CD4-positive, alpha-beta T cell treated with Interleukin-2 at 100 ng/mL for 4 hours (primary cell): ENCODE data around the gene SORT1.
"Not testable (repeated sequence)": the region's sequence is repeated elsewhere in the genome, so short reads cannot be mapped to it uniquely, and the experiment has no call there.

Experiments
- DNase-seq: peaks from one replicate; pipeline ENCODE4 v3.0.0-alpha.2; 2020; ENCODE audit warnings: low spot score

Gene SORT1

DNA sequence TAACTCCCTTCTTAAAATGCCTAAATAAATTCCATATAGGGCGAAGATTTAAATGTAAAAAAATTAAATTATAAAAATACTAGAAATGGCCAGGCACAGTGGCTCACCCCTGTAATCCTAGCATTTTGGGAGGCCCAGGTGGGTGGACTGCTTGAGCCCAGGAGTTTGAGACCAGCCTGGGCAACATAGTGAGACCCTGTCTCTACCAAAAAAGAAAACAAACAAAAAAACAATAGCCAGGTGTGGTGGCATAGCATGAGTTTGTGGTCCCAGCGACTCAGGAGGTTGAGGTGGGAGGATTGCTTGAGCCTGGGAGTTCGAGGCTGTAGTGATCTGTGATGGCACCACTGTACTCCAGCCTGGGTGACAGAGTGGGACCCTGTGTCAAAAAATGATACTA is 17.8 kb downstream of the SORT1 start:
- DNase-seq, result no peak

DNA sequence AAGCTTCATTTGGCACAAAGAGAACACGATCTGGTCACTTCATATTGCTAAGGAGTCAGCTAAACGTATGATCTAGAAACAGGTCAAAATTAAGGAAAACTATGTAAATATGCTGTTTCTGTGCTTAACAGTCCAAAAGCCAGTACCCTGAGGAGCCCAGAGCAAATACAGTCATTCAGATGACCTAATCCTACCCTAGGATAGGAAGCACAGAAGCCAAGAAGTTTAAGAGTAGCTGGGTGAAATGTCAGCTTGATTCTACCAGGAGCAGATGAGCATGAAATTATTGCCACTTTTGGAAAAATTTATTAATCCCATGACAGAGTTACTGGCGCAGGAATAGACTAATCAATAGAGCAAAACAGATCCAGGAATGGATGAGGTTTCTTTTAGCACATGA is 18.3 kb downstream of the SORT1 start:
- no peak for DNase-seq

DNA sequence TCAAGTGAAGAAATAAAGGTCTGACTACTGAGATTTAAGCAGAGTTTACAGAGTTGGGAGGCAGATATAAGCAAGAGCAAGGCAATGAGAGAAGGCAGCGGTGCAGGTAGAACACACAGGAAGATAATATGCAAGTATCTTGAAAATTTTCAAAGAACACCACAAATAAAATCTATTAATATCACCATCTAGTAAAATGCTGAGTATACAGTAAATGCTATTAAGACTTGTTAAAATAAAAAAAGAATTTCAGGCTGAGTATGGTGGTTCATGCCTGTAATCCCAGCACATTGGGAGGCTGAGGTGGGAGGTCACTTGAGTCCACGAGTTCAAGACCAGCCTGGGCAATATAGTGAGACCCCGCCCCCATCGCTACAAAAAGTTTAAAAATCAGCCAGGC is 20.0 kb downstream of the SORT1 start:
- no peak for DNase-seq

DNA sequence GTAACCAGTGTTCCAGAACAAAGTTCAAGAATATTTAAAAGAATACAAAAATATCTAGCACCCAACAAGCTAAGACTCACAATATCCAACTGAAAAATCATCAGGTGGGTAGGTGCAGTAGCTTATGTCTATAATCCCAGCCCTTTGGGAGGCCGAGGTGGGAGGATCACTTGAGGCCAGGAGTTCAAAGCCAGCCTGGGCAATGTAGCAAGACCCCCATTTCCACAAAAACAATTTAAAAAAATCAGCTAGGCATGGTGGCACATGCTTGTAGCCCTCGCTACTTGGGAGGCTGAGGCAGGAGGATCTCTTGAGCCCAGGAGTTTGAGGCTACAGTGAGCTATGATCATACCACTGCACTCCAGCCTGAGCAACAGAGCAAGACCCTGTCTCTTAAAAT is 24.0 kb downstream of the SORT1 start:
- DNase-seq, result not testable (repeated sequence)

DNA sequence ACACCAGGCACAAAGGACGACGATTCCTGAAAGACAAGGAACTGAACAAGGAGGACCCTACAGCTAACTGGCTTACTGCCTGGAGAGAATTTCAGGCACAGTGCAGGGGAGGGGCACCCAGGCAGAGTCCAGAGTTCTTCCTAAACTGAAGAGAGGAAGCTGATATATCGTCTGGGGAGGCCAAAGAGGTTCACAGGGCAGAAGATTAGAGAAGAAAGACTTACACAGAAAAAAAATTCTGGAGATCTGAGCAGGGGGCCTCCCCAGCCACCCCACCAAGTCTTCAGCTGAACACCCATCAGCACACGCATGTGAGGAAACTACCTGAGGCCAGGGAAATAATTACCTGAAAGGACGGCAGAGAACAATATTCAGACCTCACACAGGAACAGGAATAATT is 24.6 kb downstream of the SORT1 start:
- DNase-seq, result no peak

DNA sequence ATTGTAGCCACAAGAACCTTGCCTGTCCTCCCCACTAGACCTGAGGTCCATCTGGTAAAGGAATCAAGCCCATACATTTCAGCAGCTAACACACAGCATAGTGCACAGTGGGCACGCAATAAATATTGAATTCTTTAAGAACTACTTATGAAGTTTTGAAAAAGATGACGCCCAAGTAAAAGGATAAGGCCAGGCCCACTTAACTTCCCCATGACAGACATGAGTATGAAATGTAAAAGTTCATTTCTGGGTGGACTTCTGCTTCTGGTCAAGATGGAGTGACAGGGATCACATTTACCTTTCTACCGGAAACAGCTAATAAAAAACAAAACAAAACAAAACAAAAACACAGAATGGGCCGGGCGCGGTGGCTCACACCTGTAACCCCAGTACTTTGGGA is 25.4 kb downstream of the SORT1 start:
- DNase-seq, result no peak

DNA sequence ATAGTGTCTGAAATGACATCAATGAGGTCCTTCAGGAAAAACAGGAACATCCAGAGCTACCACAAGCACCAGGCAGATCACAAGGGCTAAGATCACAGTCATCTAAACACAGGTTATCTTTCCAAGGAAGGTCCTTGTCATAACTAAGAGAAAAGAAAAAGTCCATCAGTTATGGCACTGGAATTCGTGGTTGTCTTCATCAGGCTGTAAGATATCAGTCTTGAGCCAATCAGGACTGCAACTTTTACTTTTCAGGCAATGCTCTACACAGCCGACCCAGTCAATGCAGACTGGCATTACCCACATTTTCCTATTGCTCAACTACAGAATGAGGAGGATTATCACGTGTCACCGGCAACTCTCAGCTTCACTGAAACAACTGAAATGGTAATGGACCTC is 26.4 kb downstream of the SORT1 start:
- DNase-seq, result no peak

DNA sequence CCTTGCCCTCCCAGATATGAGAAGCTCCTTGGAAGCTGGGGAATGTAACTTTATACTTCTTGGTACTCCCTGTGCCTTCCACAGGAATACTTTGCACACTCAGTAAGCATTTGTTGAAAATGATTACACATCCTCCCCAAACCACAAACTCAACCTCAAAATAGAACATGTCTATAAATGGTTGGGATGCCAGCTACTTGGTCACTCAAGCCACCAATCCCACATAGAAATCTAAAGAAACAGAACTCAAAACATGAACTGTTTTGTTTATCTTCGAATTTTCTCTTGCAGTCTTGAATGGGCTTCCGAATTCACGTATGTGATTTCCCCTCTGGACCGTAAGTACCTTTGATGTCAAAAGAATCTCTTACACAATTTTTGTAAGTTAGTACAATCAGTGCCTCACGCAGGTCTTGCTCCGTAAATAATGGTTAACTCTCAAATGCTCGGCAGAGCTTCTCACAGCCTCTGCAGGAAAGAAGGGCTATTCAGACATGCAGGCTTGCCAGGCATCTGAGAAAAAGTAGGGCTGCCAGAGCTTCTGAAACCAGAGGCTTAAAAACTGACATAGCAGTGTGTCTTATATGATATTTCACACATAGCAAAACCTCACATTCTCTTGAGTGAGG is 26.9 kb downstream of the SORT1 start:
- no peak for DNase-seq

DNA sequence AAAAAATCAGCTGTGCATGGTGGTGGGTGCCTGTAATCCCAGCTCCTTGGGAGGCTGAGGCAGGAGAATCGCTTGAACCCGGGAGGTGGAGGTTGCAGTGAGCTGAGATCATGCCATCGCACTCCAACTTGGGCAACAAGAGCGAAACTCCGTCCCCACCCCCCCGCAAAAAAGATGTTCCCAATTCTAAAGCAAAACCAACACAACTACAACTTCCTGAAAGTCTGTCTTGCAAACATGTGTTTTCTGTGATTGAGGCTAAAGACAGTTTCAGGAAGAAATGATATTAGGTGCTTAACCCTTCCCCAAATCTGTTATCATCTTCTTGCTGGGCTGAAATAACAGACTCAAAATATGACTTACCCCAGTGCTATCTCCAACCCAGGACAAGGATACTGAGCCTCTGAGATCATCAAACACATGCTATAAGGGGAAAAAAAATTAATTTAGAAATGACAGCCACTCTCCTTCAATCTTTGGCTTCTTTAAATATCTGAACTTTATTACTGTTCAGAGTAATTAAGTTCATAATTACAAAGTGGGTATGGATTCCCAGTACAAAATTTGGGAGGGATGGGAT is 28.5 kb downstream of the SORT1 start:
- no peak for DNase-seq

DNA sequence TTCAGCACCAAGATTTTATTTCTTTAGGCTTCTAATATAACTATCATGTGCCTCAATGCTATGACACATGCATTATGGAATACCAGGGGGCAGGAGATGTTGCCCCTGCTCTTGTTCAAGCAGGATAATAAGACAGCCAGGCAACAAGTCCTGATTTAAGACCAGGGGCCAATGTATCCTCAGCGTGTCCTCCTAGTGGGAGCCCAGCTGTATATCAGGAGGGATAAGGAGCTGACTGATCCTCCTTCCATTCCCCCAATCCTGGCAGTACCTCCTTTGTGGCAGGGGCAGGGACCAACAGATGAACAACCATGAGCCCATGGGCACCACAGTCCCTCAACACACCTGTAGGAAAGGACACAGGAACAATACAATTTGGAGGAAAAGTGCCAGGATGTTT is 29.3 kb downstream of the SORT1 start:
- DNase-seq, result no peak

DNA sequence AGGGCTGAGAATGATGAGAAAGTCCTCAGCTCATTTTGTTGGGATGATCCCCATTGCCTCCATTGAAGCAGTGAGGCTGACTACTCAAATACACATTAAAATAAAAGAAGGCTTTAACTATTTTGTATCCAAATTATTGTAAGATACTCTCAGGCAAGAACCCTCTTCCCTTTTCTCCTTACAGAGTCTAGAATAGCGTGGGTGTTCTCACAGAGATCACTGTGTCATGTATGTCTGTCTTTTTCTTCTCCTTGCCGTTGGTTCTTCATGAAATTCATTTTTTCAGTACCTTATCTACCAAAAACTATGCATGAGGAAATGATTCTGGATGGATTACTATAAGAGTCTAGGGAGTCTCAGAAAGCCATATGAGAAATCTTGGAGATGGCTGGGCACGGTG is 30.1 kb downstream of the SORT1 start:
- no peak for DNase-seq

DNA sequence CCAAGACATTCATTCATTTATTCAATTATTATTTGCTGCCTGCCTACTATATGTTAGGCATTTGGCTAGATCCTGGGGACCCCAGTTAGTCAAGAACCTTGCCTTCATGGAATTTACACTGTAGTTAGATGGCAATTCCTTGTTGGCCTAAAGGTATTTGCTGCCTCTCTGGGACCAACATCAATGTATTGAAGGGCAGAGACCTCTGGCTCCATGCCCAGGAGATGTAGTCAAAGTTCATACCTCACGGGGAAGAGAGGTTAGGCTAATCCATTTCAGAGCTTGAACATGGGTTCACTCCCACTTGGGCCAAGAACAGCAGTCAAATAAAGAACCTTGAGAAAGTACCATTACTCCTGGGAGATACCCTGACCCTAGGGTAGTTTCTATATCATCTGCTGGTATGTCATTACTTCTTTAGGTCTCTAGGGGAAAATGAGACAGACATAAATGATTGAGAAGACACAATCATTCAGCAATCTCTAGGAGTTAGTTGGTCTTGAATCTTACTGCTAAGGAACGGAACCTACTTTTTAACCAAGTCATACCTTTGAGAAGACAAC is 32.0 kb downstream of the SORT1 start:
- DNase-seq, result no peak

DNA sequence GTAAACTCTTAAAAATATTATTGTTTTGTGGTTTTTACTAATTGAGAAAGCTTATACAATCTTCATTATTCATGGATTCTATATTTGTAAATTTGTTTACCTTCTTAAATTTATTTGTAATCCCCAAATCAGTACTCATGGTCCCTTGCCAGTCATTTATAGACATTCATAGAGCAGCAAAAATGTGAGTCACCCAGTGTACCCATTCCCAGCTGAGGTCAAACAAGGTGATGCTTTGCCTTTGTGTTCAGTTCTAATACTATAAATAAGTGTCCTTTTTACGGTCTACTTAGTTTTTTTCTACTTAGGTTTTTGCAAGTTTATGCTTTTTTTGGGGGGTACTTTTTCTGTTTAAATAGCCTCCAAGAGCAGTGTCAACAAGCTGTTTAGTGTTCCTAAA is 36.1 kb downstream of the SORT1 start:
- DNase-seq, result no peak

DNA sequence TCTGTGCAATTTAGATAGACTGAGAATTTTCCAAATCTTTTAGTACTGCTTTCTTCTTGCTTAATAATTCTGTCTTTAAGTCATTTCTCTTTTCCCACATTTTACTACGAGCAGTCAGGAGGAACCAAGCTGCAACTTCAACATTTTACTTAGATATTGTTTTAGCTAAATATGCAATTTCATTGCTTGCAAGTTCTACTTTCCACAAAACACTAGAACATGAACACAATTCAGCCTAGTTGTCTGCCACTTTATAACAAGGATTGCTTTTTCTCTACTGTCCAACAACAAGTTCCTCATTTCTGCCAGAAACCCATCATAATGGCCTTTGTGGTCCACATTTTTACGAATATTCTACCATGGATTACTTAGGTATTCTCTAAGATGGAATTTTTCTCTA is 36.6 kb downstream of the SORT1 start:
- no peak for DNase-seq

DNA sequence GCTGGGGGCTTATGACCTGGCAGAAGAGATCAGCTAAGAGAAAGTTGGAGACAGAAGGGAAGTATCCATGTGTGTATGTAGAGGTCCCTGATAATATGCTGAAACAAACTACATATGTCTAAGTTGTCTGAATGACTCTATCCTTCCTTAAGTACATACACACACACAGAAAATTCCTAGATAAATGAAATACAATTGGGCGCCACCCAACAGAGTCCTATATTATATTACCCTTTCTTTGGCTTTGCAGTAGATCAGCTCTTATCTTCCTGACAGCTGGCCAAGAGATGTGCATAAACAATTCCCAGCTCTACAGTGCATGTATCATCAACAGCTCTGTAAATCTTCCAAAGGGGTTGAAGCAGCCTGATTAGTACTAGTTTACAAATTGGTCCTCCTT is 40.1 kb downstream of the SORT1 start:
- DNase-seq, result no peak

DNA sequence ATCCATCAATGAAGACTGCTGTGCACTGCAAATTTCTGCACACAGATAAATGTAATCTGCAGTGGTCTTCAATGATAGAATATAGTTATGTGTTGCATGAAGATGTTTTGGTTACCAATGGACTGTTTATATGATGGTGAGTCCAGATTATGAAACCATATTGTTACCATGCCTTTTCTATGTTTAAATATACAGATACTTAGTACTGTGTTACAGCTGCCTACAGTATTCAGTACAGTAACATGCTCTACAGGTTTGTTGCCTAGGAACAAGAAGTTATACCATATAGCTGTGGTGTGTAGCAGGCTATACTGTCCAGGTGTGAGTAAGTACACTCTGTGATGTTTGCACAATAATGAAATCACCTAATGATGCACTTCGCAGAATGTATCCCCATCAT is 40.8 kb downstream of the SORT1 start:
- DNase-seq, result no peak

DNA sequence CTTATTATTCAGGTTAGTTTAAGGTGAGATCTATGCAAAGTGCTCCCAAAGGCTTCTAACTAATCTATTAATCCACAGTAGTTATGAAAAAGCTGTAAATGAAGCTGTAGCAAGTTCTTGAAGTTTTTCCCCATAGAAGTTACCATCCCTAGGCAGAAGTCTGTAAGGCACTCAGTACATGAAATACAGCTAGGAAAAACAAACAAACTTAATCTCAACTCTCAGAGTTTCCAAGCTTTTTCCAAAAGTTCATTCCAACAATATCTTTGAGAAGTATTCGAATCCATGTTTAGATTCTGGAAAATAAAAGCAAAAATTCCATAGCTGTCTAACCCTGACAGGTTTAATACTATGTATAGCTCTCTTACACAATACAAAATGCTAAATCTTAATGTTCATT is 41.2 kb downstream of the SORT1 start:
- no peak for DNase-seq

DNA sequence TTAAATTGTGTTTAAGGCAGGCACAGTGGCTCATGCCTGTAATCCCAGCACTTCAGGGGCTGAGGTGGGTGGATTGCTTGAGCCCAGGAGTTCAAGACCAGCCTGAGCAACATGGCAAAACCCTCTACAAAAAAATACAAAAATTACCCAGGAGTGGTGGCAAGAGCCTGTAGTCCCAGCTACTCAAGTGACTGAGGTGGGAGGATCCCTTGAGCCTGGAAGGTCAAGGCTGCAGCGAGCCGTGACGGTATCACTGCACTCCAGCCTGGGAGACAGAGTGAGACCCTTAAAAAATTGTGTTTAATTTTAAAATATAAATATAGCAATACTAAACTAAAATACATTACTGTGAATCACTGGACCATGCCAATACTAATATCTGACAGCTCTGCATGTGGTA is 42.8 kb downstream of the SORT1 start:
- DNase-seq, result no peak

DNA sequence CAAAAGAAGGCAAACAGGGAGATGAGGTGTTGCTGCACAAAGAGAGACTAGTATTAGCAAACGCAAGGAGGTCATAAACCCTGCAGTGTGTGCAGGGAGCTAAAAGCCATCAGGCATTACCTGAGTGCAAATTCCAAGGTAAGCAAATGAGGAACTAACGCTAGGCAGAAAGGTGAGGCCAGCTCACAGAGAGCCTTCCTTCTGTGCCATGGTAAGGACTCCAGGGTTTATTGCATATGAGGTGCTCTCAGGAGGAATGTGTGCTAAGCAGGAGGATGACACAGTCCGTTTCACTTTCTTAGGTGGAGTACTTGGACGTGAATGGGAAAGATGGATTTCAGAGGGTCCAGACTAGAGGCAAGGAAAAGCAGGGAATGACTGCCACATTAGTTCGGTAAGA is 46.3 kb downstream of the SORT1 start:
- DNase-seq, result no peak

DNA sequence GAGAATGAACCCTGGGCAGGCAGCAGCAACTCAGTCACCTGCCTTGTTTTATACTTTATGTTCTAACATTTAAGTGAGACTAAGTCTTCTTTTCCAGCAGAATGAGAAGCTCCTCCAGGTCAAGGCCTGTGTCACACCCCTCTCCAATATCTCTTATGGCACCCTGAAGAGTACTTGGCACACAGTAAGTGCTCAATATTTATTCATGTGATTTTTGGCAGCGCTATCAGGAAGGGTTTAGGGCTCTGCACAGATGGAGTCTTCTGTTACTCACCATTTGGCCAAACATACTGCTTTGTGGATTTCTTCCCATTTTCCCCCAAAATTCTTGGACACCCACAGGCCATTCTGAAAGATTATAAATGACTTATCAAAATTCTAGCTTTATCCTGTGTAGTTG is 47.1 kb downstream of the SORT1 start:
- no peak for DNase-seq

DNA sequence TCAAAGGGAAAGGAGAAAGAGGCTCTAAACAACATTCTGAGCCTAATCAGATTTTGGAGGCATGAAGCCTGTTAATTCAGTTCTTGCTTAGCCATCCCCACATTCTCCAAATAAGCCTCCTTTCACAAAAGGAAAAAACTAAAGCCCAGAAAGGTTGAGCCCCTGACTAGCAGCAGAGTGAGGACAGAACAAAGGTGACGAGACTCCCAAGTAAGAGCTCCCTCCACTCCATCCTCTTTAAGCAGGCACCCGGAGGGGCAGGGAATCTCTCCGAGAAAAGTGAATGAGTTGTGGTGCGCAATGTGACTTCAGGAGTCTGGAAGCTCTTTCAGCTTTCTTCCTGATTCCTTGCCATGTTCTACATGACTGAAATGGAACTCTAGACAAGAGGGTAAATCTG is 47.5 kb downstream of the SORT1 start:
- no peak for DNase-seq

DNA sequence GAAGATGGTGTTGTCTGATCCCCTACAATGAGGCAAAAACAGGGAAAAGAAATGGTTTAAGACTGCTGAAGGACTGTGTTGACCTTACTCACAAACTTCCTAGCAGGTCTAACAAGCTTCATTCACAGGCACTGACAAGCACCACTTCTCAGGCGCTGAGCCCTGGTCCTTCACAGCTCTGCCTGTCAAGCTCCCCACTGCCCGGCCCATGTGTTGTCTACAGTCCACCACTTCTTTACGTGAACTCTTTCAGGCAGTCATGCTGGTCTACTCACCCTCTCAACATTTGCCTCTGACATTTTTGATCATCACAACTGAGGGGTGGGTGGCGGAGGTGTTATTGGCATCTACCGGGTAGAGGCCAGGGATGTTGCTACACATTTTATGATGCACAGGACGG is 50.2 kb downstream of the SORT1 start:
- no peak for DNase-seq

DNA sequence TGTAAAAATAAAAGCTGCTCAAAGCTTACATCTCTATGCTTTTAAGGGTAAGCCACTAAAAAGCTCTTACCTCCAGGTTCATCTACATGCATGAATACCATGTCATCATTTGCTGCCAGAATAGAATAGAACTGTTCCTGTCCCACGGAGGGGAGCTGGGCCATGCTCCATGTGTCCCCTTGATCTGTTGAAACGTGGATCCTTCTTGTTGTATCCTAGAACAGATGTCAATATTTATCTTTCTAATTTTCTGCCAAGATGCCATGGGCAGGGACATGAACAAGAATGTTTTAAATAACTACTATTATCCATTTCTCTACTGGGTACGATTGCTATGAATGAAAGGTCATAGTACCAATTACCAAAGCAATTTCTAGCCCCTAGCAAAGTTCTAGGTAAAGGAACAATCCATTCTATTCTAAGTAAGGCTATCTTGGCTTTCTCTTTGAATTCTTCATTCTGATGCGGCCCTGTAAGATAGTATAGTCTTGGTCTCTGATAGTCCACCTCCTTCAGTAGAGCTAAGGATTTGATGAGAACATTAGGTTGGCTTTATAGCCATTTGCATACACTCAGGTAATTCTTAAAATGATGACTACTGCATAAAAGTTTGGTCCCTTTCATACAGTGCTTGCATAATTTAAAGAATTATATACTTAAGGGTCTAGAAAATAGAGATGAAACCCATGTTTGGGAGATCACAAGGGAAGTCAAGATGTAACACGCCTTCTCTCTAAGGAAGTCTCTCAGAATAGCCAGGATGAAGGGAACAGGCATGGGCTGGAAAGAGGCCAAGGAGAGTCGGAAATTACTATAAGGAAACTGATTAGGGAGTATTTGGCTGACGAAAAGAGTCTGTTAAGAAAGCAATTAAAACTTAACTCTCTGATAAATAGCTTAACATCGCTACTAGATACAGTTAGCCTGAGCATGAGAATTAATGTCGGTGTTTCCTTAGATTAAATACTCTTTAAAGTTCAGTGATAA is 55.5 kb downstream of the SORT1 start:
- no peak for DNase-seq
